Panc1 (cell line): ENCODE measurements around the gene GLS. TPM values are rescaled to one million over a fixed set of nuclear protein-coding genes. Genes with fewer than 3 reads are reported as not detected.

Experiments
- ATAC-seq: fragments of 200-7000 bp; cut with Tn5 transposase; 2 replicates; pipeline ENCODE4 v1.9.1; 2020; ENCODE audit warnings: mild to moderate bottlenecking, moderate library complexity
- BruUV-seq: library from RNA; stranded (reverse); fragments of 400-500 nt; replicated peaks from 2 replicates; lab custom pipeline; 2021; lab: Mats Ljungman, UMichigan
- CTCF ChIA-PET: fragments of 300-600 bp; sonication (Branson Sonifier 250); formaldehyde crosslinking; loops from one replicate; lab custom pipeline; 2022; ENCODE audit warnings: antibody characterized with exemption; lab: Charles Lee
- POLR2A ChIA-PET: fragments of 300-600 bp; sonication (Branson Sonifier 250); formaldehyde crosslinking; loops from one replicate; lab custom pipeline; 2022; ENCODE audit warnings: antibody characterized with exemption; lab: Charles Lee
- DNase-seq: peaks from one replicate; pipeline ENCODE4 v3.0.0-alpha.2; 2010; ENCODE audit warnings: low read depth, low spot score
- H3K27ac ChIP-seq: 2 replicates; pipeline ENCODE4 v1.5.1; 2011; ENCODE audit warnings: mild to moderate bottlenecking, low read length, inconsistent platforms
- H3K27me3 ChIP-seq: fragments of 200-500 bp; sonication (Bioruptor generic); 2 replicates; pipeline ENCODE4 v1.6.0; 2014; ENCODE audit warnings: low read length, inconsistent platforms; ENCODE audit not compliant: control insufficient read depth, insufficient read depth
- H3K36me3 ChIP-seq: fragments of 200-500 bp; sonication (Bioruptor generic); 2 replicates; pipeline ENCODE4 v1.5.1; 2014; ENCODE audit warnings: inconsistent platforms, mild to moderate bottlenecking, low read length, moderate library complexity; ENCODE audit not compliant: control insufficient read depth, insufficient read depth
- H3K4me1 ChIP-seq: 2 replicates; pipeline ENCODE4 v1.5.1; 2011; ENCODE audit warnings: inconsistent platforms, mild to moderate bottlenecking, low read length, moderate library complexity; ENCODE audit not compliant: control insufficient read depth, insufficient read depth
- H3K4me3 ChIP-seq, 2 experiments: 2 replicates each; pipeline ENCODE4 v1.5.1; 2011 to 2012; ENCODE audit warnings: low read depth in 2 of 2, low read length in 2 of 2, mild to moderate bottlenecking in 2 of 2, inconsistent platforms in 1 of 2, moderate library complexity in 1 of 2
- H3K9me3 ChIP-seq: fragments of 200-500 bp; sonication (Bioruptor generic); 2 replicates; pipeline ENCODE4 v1.5.1; 2014; ENCODE audit warnings: low read depth, mild to moderate bottlenecking, inconsistent platforms, low read length, moderate library complexity; ENCODE audit not compliant: control insufficient read depth, insufficient read depth
- POLR2AphosphoS5 ChIP-seq: IDR thresholded peaks from 2 replicates; pipeline ENCODE4 v1.6.1; 2012; ENCODE audit warnings: mild to moderate bottlenecking, low read depth, low read length, moderate library complexity
- SIN3A ChIP-seq: IDR thresholded peaks from 2 replicates; pipeline ENCODE4 v1.6.1; 2012; ENCODE audit warnings: low read depth, mild to moderate bottlenecking, low read length, moderate library complexity, borderline replicate concordance; ENCODE audit not compliant: insufficient read depth
- TCF7L2 ChIP-seq: IDR thresholded peaks from 2 replicates; pipeline ENCODE4 v1.6.1; 2011; ENCODE audit warnings: mild to moderate bottlenecking, low read depth, low read length, inconsistent platforms
- in situ Hi-C: cut with HindIII; loops from 2 replicates; pipeline ENCODE4 v1.10.0; 2016; ENCODE audit warnings: low sequenced_read_pairs, low pct_unique_long_range_greater_than_20kb
- intact Hi-C: fragments of 100-400 bp; cut with micrococcal nuclease; formaldehyde crosslinking; loops from one replicate; pipeline ENCODE4 v1.10.0; 2022; ENCODE audit not compliant: unreplicated experiment
- total RNA-seq: library from RNA; stranded (reverse); gene quantifications from one replicate; pipeline ENCODE4 v1.2.1, GENCODE V29; 2021; ENCODE audit not compliant: unreplicated experiment
- TF ChIP-seq, protein P1 (sequence below), 2 experiments: IDR thresholded peaks; 2 replicates each; pipeline ENCODE4 v1.6.1; 2011 to 2012; ENCODE audit warnings: low read depth in 2 of 2, control low read depth in 1 of 2, low read length in 1 of 2, mild to moderate bottlenecking in 1 of 2, moderate library complexity in 1 of 2; ENCODE audit not compliant: insufficient read depth in 1 of 2
- TF ChIP-seq, protein P2 (sequence below): fragments of 450-650 bp; IDR thresholded peaks from 2 replicates; pipeline ENCODE4 v1.5.1; 2017; ENCODE audit warnings: mild to moderate bottlenecking

The GLS gene
- total RNA-seq, 1 experiment from 2014 or later = 93.9 TPM

DNA sequence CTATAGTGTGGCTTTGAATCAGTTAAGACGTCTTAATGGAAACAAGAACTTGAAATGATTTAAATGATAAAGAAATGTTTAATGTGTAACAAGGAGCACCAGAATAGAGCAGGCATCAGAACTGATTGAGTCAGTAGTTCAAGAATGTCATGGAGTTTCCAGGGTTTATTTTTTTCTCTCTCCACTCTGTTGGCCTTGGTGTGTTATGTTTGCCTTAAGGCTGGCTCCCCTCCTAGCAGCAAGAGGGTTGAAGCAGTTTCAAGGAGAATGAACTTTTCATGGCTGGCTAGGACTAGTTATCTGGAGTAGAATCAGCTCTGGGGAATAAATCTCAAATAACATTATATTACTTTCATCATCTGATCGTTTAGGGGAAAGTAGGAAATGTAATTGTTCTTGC is 13.4 kb upstream of the GLS start:
- Histone ChIP-seq H3K9me3 (no peaks in the 10 kb centered on the region), H3K36me3 (no peaks in the 10 kb centered on the region), H3K27me3 (no peaks in the 10 kb centered on the region; the same call in 1 of the 2 replicates), H3K4me3 (no peak overlapping the region), H3K27ac (no peak overlapping the region), H3K4me1 (no peaks in the 10 kb centered on the region)
- in situ Hi-C loops (no loop called here), intact Hi-C loops (no loop called here)
- TF ChIP-seq, protein P1, sequence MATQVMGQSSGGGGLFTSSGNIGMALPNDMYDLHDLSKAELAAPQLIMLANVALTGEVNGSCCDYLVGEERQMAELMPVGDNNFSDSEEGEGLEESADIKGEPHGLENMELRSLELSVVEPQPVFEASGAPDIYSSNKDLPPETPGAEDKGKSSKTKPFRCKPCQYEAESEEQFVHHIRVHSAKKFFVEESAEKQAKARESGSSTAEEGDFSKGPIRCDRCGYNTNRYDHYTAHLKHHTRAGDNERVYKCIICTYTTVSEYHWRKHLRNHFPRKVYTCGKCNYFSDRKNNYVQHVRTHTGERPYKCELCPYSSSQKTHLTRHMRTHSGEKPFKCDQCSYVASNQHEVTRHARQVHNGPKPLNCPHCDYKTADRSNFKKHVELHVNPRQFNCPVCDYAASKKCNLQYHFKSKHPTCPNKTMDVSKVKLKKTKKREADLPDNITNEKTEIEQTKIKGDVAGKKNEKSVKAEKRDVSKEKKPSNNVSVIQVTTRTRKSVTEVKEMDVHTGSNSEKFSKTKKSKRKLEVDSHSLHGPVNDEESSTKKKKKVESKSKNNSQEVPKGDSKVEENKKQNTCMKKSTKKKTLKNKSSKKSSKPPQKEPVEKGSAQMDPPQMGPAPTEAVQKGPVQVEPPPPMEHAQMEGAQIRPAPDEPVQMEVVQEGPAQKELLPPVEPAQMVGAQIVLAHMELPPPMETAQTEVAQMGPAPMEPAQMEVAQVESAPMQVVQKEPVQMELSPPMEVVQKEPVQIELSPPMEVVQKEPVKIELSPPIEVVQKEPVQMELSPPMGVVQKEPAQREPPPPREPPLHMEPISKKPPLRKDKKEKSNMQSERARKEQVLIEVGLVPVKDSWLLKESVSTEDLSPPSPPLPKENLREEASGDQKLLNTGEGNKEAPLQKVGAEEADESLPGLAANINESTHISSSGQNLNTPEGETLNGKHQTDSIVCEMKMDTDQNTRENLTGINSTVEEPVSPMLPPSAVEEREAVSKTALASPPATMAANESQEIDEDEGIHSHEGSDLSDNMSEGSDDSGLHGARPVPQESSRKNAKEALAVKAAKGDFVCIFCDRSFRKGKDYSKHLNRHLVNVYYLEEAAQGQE (IDR thresholded peaks at IDR 0.05; ENCODE audit: insufficient read depth in 1 of 2, low read depth in 2 of 2, low read length in 1 of 2) = no peak
- TF ChIP-seq, protein P2, sequence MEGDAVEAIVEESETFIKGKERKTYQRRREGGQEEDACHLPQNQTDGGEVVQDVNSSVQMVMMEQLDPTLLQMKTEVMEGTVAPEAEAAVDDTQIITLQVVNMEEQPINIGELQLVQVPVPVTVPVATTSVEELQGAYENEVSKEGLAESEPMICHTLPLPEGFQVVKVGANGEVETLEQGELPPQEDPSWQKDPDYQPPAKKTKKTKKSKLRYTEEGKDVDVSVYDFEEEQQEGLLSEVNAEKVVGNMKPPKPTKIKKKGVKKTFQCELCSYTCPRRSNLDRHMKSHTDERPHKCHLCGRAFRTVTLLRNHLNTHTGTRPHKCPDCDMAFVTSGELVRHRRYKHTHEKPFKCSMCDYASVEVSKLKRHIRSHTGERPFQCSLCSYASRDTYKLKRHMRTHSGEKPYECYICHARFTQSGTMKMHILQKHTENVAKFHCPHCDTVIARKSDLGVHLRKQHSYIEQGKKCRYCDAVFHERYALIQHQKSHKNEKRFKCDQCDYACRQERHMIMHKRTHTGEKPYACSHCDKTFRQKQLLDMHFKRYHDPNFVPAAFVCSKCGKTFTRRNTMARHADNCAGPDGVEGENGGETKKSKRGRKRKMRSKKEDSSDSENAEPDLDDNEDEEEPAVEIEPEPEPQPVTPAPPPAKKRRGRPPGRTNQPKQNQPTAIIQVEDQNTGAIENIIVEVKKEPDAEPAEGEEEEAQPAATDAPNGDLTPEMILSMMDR = no peak
- TF ChIP-seq SIN3A (no peak), TCF7L2 (no peak)
- ChIA-PET POLR2A (no interaction called here), CTCF (no interaction called here)
- BruUV-seq = no TSS peak
- ATAC-seq (no peak), DNase-seq (no peak)

DNA sequence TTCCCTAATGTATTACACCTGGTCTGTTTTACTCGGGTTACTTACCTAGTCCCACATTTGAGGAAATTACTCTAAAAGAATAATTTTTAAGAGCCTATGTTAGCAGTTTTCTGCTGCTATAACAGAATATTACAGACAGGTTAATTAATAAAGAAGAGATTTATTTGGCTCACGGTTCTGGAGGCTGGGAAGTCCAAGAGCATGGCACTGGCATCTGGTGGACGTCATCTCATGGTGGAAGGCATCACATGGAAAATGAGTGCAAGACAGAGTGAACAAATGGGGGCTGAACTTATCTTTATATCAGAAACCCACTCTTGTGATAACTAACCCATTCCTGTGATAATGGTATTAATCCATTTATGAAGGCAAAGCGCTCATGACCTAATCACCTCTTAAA is 12.8 kb upstream of the GLS start:
- ATAC-seq (no peak), DNase-seq (no peak)
- no TSS peak for BruUV-seq
- Histone ChIP-seq H3K27me3 (no peaks in the 10 kb centered on the region; the same call in 1 of the 2 replicates), H3K36me3 (no peaks in the 10 kb centered on the region), H3K4me1 (no peaks in the 10 kb centered on the region), H3K9me3 (no peaks in the 10 kb centered on the region), H3K27ac (no peak overlapping the region), H3K4me3 (no peak overlapping the region)
- intact Hi-C loops (no loop called here), in situ Hi-C loops (no loop called here)
- CTCF ChIA-PET = no interaction called here
- no peak for TF ChIP-seq POLR2AphosphoS5
- TF ChIP-seq, protein P2 = no peak
- no peak for TF ChIP-seq TCF7L2
- POLR2A ChIA-PET = no interaction called here
